HEK293 (cell line): ENCODE measurements around the gene HMCN2.

ENCODE experiments used
- ELK4 ChIP-seq: IDR thresholded peaks from 2 replicates; pipeline ENCODE4 v1.6.1; 2011; ENCODE audit warnings: mild to moderate bottlenecking, low read depth, low read length, borderline replicate concordance
- GLIS2 ChIP-seq: fragments of 450-650 bp; formaldehyde crosslinking; IDR thresholded peaks from 2 replicates; pipeline ENCODE4 v1.5.1; 2016; ENCODE audit warnings: missing biosample characterization, missing genetic modification characterization
- HOXA7 ChIP-seq: sonication (generic); formaldehyde crosslinking; IDR thresholded peaks from 2 replicates; pipeline ENCODE4 v1.8.1; 2022; ENCODE audit warnings: missing genetic modification reagents, borderline replicate concordance
- IKZF3 ChIP-seq: fragments of 450-650 bp; IDR thresholded peaks from 2 replicates; pipeline ENCODE4 v1.5.0; 2018; ENCODE audit warnings: missing biosample characterization, mild to moderate bottlenecking, missing genetic modification characterization, moderate library complexity
- MZF1 ChIP-seq: fragments of 450-650 bp; formaldehyde crosslinking; IDR thresholded peaks from 2 replicates; pipeline ENCODE4 v1.5.1; 2017; ENCODE audit warnings: missing biosample characterization, missing genetic modification characterization, borderline replicate concordance
- PRDM2 ChIP-seq: fragments of 450-650 bp; formaldehyde crosslinking; IDR thresholded peaks from 2 replicates; pipeline ENCODE4 v1.5.1; 2016; ENCODE audit warnings: missing biosample characterization, missing genetic modification characterization, borderline replicate concordance
- PRDM4 ChIP-seq: fragments of 450-650 bp; formaldehyde crosslinking; IDR thresholded peaks from 2 replicates; pipeline ENCODE4 v1.5.1; 2017; ENCODE audit warnings: missing biosample characterization, missing genetic modification characterization
- PRDM6 ChIP-seq: fragments of 450-650 bp; formaldehyde crosslinking; IDR thresholded peaks from 2 replicates; pipeline ENCODE4 v1.5.1; 2017; ENCODE audit warnings: missing biosample characterization, missing genetic modification characterization
- SP7 ChIP-seq: fragments of 450-650 bp; formaldehyde crosslinking; IDR thresholded peaks from 2 replicates; pipeline ENCODE4 v1.5.1; 2016; ENCODE audit warnings: missing biosample characterization, missing genetic modification characterization
- ZBTB20 ChIP-seq: fragments of 450-650 bp; formaldehyde crosslinking; IDR thresholded peaks from 2 replicates; pipeline ENCODE4 v1.5.1; 2016; ENCODE audit warnings: missing biosample characterization, missing genetic modification characterization
- ZNF140 ChIP-seq: fragments of 450-650 bp; formaldehyde crosslinking; IDR thresholded peaks from 2 replicates; pipeline ENCODE4 v1.5.1; 2016; ENCODE audit warnings: missing biosample characterization, missing genetic modification characterization
- ZNF148 ChIP-seq: fragments of 450-650 bp; formaldehyde crosslinking; IDR thresholded peaks from 2 replicates; pipeline ENCODE4 v1.5.0; 2017; ENCODE audit warnings: missing biosample characterization, missing genetic modification characterization, borderline replicate concordance
- ZNF184 ChIP-seq: fragments of 450-650 bp; IDR thresholded peaks from 2 replicates; pipeline ENCODE4 v1.5.1; 2018; ENCODE audit warnings: missing biosample characterization, mild to moderate bottlenecking, missing genetic modification characterization
- ZNF221 ChIP-seq: fragments of 450-650 bp; formaldehyde crosslinking; IDR thresholded peaks from 2 replicates; pipeline ENCODE4 v1.5.1; 2017; ENCODE audit warnings: missing biosample characterization, missing genetic modification characterization, borderline replicate concordance
- ZNF274 ChIP-seq, 2 experiments: fragments of 200-500 bp in 1 of 2; fragments of 450-650 bp in 1 of 2; sonication (Bioruptor generic) in 1 of 2; formaldehyde crosslinking in 1 of 2; IDR thresholded peaks; 2 replicates each; pipeline versions ENCODE4 v1.5.1 to v1.6.1; 2014 to 2016; ENCODE audit warnings: borderline replicate concordance in 1 of 2, inconsistent platforms in 1 of 2, low read length in 1 of 2, missing biosample characterization in 1 of 2, missing genetic modification characterization in 1 of 2
- ZNF354C ChIP-seq: fragments of 450-650 bp; formaldehyde crosslinking; IDR thresholded peaks from 2 replicates; pipeline ENCODE4 v1.5.1; 2016; ENCODE audit warnings: missing biosample characterization, missing genetic modification characterization, low read depth, borderline replicate concordance
- ZNF362 ChIP-seq: fragments of 450-650 bp; formaldehyde crosslinking; IDR thresholded peaks from 2 replicates; pipeline ENCODE4 v1.5.1; 2016; ENCODE audit warnings: missing biosample characterization, missing genetic modification characterization
- ZNF404 ChIP-seq: fragments of 450-650 bp; formaldehyde crosslinking; IDR thresholded peaks from 2 replicates; pipeline ENCODE4 v1.5.1; 2017; ENCODE audit warnings: missing biosample characterization, missing genetic modification characterization
- ZNF433 ChIP-seq: fragments of 450-650 bp; formaldehyde crosslinking; IDR thresholded peaks from 2 replicates; pipeline ENCODE4 v1.5.1; 2016; ENCODE audit warnings: missing biosample characterization, missing genetic modification characterization, low read depth
- ZNF560 ChIP-seq: fragments of 450-650 bp; formaldehyde crosslinking; IDR thresholded peaks from 2 replicates; pipeline ENCODE4 v1.5.1; 2017; ENCODE audit warnings: missing biosample characterization, missing genetic modification characterization, borderline replicate concordance
- ZNF585B ChIP-seq: fragments of 450-650 bp; formaldehyde crosslinking; IDR thresholded peaks from 2 replicates; pipeline ENCODE4 v1.5.1; 2016; ENCODE audit warnings: missing biosample characterization, missing genetic modification characterization
- ZNF624 ChIP-seq: fragments of 450-650 bp; formaldehyde crosslinking; IDR thresholded peaks from 2 replicates; pipeline ENCODE4 v1.5.1; 2017; ENCODE audit warnings: missing biosample characterization, missing genetic modification characterization
- ZNF785 ChIP-seq: fragments of 450-650 bp; formaldehyde crosslinking; IDR thresholded peaks from 2 replicates; pipeline ENCODE4 v1.5.1; 2016; ENCODE audit warnings: missing biosample characterization, missing genetic modification characterization

The HMCN2 gene

GRCh38 chr9:130451509-130452388 is 186.2 kb downstream of the HMCN2 start (continued):
- TF ChIP-seq ZBTB20 (tag by site-specific recombination) = peak; percentile 45; the same call in 1 of the 2 replicates
- TF ChIP-seq ZNF785 = no peak
- no peak for TF ChIP-seq ZNF362 (tag by site-specific recombination)
- no peak for TF ChIP-seq PRDM2 (tag by site-specific recombination)
- no peak for TF ChIP-seq ZNF585B (tag by site-specific recombination)
- TF ChIP-seq PRDM4 = no peak
- TF ChIP-seq IKZF3 = peak; percentile 52
- TF ChIP-seq ZNF624 (tag by site-specific recombination) = no peak
- TF ChIP-seq ELK4 = no peak
- TF ChIP-seq ZNF148 (tag by site-specific recombination) = no peak
- no peak for TF ChIP-seq ZNF560 (tag by site-specific recombination)
- no peak for TF ChIP-seq HOXA7 (CRISPR knock-in tag)
- peak; percentile 65 for TF ChIP-seq SP7 (tag by site-specific recombination)
- TF ChIP-seq PRDM6 (tag by site-specific recombination) = no peak
- no peak for TF ChIP-seq ZNF354C
- no peak for TF ChIP-seq ZNF184 (tag by site-specific recombination)
- TF ChIP-seq ZNF140 (tag by site-specific recombination) = no peak
- no peak for TF ChIP-seq ZNF221 (tag by site-specific recombination)
- TF ChIP-seq ZNF274 (IDR thresholded peaks at IDR 0.05; ENCODE audit: low read length) = no peak
- no peak for TF ChIP-seq ZNF274 (tag by site-specific recombination; IDR thresholded peaks at IDR 0.05; ENCODE audit: borderline replicate concordance)
- TF ChIP-seq MZF1 (tag by site-specific recombination) = no peak
- no peak for TF ChIP-seq ZNF404 (tag by site-specific recombination)
- TF ChIP-seq ZNF433 (tag by site-specific recombination) = no peak
- TF ChIP-seq GLIS2 = peak; percentile 50
